Amniotic epithelial cell (primary cell): ENCODE results near the gene UVRAG.
A peak's percentile ranks its signal among the peaks of the same experiment; 100 is the strongest.

Source experiments
- DNase-seq: peaks from one replicate; pipeline ENCODE4 v3.0.0-alpha.2; 2010; ENCODE audit warnings: low read depth

The UVRAG gene

GRCh38 chr11:76115555-76115954 is 300.5 kb downstream of the UVRAG start:
- DNase-seq, result no peak

GRCh38 chr11:76119032-76119431 is 304.0 kb downstream of the UVRAG start:
- DNase-seq, result no peak

- no peak for DNase-seq
Measured at GRCh38 chr11:76119779-76120178, 304.8 kb downstream of the UVRAG start.

GRCh38 chr11:76120513-76121101 is 305.6 kb downstream of the UVRAG start:
- DNase-seq, result peak; percentile 7

- peak; percentile 19 for DNase-seq
Measured at GRCh38 chr11:76123248-76123647, 308.2 kb downstream of the UVRAG start.

- no peak for DNase-seq
Measured at GRCh38 chr11:76124905-76125770, 310.1 kb downstream of the UVRAG start.

GRCh38 chr11:76129729-76130128 is 314.7 kb downstream of the UVRAG start:
- DNase-seq, result no peak

GRCh38 chr11:76131142-76131541 is 316.1 kb downstream of the UVRAG start:
- DNase-seq, result no peak

- no peak for DNase-seq
Measured at GRCh38 chr11:76131671-76132631, 316.9 kb downstream of the UVRAG start.

- DNase-seq, result no peak
Measured at GRCh38 chr11:76134239-76134638, 319.2 kb downstream of the UVRAG start.

GRCh38 chr11:76135491-76135890 is 320.5 kb downstream of the UVRAG start:
- DNase-seq, result no peak

- no peak for DNase-seq
Measured at GRCh38 chr11:76139314-76139713, 324.3 kb downstream of the UVRAG start.

GRCh38 chr11:76140912-76141574 is 326.0 kb downstream of the UVRAG start:
- DNase-seq, result no peak

- DNase-seq, result no peak
Measured at GRCh38 chr11:76141901-76142588, 327.0 kb downstream of the UVRAG start.

- DNase-seq, result no peak
Measured at GRCh38 chr11:76143274-76143673, 328.3 kb downstream of the UVRAG start.

GRCh38 chr11:76147106-76147740 is 332.2 kb downstream of the UVRAG start:
- no peak for DNase-seq

- no peak for DNase-seq
Measured at GRCh38 chr11:76148231-76148630, 333.2 kb downstream of the UVRAG start.

- no peak for DNase-seq
Measured at GRCh38 chr11:76148941-76149613, 334.1 kb downstream of the UVRAG start.

GRCh38 chr11:76149713-76150112 is 334.7 kb downstream of the UVRAG start:
- no peak for DNase-seq

GRCh38 chr11:76150141-76150540 is 335.1 kb downstream of the UVRAG start:
- no peak for DNase-seq
